ENCODE results near the gene CGREF1.

CGREF1 gene, protein sequence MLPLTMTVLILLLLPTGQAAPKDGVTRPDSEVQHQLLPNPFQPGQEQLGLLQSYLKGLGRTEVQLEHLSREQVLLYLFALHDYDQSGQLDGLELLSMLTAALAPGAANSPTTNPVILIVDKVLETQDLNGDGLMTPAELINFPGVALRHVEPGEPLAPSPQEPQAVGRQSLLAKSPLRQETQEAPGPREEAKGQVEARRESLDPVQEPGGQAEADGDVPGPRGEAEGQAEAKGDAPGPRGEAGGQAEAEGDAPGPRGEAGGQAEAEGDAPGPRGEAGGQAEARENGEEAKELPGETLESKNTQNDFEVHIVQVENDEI

DNA sequence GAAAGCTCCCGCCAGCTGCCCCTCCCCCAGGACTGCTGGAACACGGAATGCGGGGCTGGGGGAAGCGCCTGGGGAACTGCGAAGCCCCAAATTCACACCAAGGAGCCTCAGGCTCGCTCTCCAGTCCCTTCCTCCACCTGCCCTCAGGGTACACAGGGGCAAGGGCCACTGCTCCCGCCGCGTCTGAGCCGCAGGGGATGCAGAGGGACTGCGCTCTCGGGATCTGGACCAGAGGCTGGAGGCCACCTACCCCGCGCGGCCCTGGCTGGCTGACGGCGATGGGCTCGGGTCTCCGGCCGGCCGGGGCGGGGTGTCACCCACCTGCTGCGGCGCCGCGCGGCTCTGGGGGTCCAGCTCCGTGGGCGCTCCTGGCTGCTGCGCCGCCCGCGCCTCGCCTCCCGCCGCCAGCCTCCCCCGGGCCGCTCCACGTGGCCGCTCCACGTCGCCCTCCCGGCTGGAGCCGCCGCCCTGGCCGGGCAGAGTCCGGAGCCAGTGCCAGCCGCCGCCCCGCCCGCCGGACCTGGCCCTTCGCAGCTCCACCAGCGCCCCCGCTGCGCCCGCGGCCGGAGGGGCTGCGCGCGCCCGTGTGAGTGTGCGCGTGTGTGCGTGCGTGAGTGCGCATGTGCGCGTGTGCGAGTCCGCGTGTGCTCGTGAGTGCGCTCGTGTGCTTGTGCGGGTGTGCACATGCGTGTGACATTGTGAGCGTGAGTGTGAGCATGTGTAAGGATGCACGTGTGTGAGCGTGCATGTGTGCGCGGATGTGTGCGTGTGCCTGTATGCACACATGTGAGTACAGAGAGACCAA is at the start of gene CGREF1:
TSS of gene CGREF1 (minus strand) at position 604 of the 805 bp plus-strand sequence. CDS start 14,762 bp downstream, outside the sequence.
- no peak for DNase-seq

DNA sequence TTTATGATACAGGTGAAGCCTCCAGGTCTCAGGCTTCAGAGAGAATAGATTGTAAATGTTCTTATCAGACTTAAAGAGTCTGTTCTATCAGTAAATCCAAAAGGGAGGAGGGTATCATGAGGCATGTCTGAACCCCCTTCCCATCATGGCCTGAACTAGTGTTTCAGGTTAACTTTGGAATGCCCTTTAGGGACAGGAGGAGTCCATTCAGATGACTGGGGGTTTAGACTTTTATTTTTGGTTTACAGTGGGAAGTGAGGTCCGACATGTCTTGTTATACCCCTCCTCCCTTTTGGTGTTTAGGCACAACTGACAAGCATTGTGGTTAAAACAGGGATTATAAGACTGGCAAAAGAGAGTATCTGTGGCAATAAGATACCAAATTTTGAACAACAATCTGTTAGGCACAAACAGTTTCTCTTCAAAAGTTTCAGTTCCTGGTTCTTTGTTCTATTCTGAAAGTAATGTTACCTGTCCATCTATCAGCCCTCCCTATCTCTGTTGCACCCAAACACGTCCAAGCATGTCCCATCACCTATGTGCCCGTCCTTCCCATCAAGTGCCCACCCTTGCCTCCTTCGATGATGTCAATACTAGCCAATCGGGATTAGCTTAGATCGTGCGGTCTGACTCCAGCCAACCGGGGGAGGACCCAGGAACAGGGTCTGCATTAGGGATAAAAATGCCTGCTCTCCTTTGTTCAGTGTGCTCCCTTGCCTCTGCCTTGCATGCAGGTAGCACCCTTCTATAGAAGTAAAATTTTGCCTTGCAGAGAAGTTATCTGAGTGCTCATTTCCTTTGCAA is 46.2 kb upstream of the CGREF1 start:
- no peak for DNase-seq

DNA sequence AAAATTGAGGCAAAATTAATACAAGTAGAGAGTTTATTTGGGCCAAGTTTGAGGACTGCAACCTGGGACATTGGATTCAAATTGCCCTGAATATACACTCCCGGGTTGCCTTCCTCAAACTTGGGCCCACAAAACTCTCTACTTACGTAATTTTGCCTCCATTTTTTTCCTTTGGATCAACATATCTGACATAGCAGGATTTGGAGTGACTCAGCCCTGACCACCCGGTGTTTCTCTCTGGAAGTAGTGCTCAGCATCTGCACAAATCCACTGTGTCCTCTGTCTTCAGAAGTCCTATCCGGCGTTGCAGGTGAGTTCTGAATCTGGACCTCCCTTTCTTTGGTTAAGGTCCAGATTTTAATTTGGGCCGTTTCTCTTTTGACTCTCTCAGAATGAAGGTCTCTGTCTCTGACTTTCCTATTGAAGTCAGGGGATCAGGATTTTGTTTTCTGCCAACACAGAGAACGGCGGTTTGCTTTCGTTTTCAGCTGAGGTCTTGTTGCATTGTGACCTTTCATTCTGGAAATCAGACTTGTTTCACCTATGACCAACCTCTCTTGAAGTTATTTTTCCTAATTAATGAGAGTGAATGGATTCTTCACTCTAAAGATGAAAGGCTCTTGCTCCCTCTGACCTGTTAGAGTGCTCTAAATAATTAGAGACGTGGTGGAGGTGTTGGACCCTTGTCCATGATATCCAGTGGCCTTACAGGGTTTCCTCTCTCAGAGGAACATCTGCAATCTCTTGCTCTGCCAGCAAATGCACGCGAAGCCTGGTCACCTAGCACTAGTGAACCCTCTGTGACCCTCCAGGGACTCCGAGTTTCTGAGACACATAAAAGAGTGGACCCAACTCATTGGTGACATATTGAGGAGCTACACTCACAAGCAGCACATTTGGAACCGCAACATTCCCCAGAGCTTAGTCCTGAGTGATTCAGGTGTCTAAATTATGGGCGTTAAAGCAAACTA is 43.5 kb upstream of the CGREF1 start:
- DNase-seq: no peak

DNA sequence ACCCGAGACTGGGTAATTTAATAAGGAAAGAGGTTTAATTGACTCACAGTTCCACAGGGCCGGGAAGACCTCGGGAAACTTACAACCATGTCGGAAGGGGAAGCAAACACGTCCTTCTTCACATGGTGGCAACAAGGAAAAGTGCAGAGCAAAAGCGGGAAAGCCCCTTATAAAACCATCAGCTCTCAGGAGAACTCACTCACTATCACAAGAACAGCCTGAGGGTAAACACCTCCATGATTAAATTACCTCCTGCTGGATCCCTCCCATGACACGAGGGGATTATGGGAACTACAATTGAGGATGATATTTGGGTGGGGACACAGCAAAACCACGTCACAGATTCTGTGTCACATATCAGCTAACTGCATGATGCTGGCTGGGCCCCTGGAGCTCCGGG is 41.3 kb upstream of the CGREF1 start:
- no peak for DNase-seq

DNA sequence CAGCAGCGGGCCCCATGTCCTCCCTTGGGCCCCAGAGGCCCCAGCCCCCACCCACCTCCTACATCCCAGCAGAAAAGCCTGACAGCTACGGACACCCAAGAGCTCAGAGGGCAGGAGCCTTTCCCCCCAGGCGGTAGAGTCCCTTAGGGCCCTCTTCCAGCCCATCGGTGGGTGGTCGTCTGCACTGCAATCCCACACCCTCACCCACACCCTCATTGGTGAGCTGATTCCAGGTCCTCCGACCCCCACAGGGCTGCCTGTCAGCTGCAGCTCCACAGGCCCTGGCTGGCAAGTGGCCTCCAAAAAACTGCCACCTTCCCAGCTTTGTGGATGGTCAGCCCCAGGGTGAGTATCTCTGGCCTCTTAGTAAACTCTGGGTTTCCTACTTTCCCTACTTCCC is 40.3 kb upstream of the CGREF1 start:
- DNase-seq: no peak

DNA sequence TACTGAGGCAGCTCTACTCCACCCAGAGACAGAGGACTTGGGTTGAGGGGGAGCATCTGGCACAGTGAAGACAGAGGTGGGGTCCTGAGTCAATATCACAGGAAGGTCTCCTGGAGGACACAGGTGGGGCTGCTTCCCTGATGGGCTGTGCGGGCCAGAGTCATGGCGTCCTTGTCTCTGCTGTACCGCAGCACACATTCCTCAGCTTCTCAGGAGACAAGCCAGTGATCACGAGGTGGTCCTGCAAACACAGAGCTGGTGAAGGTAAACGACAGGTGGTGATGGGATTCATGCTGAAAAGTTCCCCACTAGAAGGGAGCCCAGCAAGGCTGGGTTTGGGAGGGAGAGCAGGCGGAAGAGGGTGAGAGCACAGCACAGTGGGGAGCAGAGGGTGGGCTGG is 39.5 kb upstream of the CGREF1 start:
- DNase-seq: no peak

DNA sequence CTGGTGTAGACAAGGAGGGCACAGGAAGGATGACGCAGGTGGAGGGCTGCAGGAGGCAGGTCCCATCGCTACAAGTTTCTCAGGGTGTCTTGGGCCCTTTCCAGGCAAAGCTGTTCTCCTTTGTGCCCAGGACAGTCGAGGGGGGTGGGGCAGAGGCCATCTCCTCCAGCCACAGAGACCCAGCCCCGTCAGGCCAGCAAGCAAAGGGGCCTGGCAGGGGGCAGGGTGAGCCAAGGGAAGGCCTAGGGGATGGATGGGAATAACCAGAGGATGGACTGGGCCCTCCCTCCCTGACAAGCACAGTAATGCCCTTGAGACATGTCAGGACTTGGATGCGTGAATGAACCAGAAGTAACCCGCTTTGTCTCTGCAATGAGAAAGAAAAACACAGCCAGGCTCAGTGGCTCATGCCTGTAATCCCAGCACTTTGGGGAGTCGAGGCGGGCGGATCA is 36.2 kb upstream of the CGREF1 start:
- no peak for DNase-seq

DNA sequence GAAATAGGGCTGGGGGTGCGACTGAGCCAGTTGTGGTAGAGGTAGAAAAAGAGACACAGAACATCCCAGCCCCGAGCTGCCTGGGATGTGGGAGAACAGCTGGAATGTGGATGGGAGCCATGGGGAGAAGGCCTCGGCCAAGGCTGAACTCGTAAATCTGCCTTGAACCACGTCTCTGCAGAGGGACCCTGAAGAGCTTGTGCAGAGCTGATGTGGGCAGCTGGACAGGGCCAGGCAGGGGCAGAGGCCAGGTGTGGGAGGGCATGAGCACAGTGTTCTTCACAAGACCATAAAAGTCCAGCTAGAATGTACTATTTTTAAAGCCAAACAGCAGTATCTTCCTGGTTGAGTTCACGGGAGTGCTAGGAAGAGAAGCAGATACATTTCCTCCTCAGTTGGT is 35.6 kb upstream of the CGREF1 start:
- DNase-seq: no peak

DNA sequence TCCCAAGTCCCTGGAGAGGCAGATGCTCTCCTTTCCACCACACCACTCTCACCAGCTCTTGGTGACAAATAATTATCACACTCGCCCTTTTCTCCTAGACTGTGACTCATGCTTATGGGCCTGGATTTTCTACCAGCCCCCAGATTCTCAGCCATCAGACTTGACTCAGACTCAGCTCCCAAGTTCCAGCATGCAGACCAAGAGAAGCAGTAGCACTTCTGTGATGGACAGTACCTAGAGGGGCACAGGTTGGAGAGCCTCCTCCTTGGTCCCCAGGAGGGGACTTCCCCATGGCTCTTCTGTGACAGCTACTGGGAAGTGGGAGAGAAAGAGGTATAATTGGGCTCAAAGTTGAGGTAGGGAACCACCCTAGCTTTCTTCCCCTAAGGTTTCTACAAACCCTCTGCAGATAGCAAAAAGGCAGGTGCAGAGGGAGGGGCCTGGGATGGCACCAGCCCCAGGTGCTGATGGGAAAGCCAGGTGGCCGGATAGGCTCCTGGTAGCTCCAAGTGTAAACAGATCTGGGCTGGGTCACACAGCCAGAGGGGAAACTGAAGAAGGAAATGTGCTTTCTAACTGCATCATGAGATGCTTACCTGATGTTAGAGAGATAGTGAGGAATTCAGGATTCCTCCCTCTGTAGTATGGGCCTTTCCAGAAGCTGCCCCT is 34.0 kb upstream of the CGREF1 start:
- no peak for DNase-seq

DNA sequence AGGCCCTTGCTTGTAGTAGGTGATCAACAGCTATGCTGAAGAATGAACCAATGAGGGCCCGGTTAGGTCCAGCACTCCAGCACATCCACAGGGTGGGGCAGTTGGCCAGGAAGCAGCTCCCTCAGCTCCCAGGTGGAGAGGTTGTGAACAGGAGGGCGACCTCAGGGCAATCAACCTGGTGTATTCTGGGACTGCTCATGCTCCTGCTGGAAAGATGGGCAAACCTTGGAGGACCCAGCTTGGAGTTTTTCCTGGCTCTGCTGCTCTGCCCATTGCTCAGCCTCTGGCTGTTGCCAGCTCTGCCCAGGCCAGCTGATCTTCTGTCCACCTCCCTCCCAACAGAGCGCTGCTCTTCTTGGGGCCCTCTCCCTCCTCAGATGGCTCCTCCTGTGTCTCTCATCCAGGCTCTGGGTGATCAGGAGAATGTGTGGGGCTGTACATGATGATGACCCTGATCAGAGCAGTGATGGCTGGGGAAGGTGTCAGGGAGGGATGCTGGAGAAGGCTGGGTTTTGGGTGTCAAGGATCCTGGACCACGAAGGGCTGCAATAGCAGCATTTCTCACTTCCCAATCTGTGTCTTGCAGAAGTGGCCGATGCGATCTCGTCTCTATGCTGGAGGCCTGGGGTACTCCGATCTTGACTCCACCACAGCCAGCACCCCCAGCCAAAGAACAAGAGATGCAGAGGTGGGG is 33.3 kb upstream of the CGREF1 start:
- no peak for DNase-seq

DNA sequence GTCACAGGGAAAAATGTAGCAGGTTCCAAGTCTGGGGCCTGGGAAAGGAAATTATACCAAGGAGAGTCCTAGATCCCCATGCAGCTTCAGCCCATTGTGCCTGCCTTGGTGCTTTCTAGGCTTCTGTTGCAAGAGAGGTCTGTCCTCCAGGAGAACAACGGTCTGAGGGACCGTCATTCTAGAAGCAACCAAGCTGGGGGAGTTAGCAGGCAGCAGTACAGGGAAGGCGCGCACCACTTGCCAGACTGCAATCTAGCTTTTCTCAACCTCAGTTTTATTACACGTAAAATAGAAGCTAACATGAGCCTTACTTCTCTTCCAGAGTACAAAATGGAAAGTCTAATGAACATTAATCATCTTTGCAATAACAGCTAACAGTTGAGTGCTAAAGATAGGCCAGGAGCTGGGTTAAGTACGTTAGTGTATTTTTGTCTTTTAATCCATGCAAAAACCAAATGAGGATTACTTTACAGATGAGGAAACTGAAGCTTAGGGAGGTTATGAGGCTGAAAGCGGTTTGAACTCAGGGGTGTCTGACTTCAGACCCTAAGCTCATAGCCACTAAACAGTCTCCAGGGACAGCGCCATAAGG is 31.8 kb upstream of the CGREF1 start:
- DNase-seq: no peak

DNA sequence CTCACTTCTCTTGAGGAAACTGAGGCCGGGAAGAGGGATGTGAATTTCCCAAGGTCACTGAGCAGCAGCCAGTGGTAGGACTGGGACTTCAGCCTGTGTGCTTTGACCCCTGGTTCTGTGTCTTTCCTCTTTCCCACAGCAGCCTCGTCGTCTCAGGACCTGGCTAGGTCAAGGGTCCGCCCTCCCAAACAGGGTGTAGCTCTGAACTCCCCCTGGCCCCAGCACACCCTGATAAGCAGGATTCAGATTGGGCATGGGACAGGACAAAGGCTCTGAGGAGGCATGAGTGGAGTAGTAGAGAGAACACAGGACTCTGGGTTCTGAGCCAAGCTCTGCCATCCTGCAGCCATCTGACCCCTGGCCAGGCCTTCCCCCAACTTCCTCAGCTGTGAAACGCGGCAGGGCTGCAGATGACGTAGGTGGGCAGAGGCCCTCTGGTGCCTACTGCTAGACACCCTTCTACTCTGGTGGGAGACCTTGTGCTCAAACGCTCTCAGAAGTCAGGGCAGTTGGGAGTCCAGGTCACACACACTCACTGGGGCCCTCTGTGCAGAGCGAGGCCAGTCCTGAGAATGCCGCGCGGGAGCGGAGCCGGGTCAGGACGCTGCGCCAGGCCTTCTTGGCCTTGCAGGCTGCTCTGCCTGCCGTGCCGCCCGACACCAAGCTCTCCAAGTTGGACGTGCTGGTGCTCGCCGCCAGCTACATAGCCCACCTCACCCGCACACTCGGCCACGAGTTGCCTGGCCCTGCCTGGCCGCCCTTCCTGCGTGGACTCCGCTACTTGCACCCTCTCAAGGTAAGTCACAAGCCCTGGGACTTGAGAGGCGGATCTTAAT is 30.9 kb upstream of the CGREF1 start:
- no peak for DNase-seq

DNA sequence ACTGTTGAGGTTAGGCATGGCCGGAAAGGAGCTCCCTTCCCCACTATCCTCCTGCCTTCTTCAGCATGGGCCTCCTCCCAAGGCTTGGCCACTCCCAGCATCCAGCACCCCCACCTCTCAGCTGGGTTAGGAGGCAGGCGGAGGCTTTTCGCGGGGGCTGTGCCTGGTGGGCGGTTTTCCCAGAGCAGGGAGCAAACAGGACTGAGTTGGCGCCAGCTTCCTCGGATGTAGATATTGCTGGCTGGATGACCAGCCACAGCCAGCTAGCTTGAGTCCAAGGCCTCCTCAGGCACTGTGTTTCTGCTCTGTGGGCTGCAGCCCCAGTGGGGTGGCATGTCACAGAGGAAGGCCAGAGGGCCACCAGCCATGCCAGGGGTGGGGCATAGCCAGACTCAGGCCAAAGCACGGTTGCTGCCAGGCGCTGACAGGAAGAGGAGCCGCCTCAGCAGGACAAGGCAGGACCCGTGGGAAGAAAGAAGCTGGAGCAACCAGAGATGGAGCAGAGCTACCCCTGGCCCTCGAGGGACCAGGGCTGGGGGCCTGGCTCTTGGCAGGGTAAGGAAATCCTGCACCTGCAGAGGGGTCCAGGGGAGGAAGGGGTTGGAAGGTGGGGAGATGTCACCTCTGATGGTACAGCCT is 30.0 kb upstream of the CGREF1 start, which contains the start of gene TCF23:
TSS of gene TCF23 (plus strand) at position 204 of the 639 bp plus-strand sequence. CDS start at position 334, 130 bp downstream.
- no peak for DNase-seq

DNA sequence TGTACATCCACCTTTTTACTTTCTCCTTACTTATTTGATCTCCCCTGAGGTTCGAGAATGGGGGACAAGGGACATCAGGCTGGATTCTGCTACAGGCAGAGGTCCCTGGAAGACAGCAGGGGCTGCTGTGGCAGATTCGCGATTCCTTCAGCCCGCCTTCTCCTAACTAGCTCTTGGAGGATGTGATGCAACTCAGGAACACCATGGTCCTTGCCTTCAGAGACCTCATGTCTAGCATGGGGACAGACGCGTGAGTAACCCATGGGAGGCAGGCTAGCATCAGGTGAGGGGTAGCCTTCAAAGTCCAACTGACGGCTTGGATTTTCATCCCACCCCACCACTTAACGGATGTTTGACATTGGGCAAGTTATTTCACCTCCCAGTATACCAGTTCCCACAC is 29.0 kb upstream of the CGREF1 start:
- DNase-seq: no peak

DNA sequence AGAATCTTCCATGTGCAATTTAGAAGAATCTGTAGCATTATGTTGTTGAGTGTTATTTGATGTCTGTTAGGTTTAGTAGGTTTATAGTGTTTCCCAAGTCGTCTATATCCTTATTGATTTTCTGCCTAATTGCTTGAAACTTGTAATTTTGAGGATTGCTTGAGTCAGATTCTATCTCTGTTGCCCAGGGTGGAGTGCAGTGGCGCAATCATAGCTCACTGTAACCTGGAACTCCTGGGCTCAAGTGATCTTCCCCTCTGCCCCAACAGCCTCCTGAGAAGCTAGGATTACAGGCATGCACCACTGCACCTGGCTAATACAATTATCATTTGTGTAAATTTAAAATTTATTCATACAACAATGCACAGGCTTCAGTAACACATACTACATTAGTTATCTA is 26.8 kb upstream of the CGREF1 start:
- DNase-seq: no peak

DNA sequence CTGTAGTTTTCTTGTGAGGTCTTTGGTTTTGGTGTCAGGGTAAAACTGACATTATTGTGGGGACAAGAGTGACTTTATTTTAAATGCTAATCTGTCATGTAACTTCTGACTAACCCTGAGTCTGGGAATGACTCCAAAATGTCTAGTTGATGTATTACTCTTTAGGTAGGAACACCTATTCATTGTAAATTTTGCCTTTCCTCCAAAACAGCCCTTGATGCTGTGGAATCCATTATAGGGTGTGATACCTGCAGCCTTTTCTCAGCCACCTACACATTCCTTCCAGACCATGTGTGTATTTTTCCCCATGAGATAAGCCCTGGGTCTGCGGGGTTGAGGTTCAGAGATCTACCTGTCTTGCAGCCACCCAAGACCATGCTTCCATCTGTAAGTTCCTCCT is 24.4 kb upstream of the CGREF1 start:
- no peak for DNase-seq

DNA sequence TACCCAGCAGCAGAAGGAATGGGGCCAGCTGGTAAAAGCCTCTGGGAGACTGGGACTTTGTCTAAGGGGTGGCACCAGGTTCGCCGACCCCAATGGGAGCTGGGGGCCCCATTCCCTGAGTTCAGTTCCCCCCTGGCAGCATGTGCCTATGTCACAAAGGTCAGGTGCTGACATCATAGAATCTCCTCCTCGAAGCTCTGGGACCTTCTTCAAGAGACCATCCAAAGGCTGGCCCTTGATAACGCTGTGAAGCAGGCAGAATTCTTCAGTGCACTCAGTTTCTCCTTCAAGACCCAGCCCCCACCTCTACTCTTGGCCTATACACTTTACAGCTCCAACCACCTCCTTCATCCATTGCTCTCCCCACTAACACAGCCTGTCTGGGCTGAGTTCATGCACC is 20.4 kb upstream of the CGREF1 start, which contains the start of gene PRR30:
TSS of gene PRR30 (minus strand) at position 101 of the 400 bp plus-strand sequence. CDS start 1,081 bp downstream, outside the sequence.
- no peak for DNase-seq

DNA sequence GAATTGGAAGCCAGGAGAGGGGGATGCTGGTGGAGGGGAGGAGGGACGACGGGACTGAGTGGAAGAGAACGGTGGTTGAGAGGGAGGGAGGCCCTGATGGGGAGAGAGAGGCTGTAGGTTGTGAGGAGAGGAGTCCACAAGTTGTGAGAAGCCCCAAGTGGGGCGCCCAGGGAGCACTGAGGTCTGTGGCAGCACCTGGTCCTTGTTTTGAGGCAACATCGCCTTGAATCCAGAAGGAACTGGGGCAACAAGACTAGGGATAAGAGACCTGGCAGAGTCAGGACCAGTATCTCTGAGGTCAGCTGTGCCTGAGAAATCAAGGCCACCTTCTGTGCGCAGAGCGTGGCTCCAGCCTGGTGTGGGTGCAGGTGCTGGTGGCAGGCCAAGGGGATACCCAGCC is 19.2 kb upstream of the CGREF1 start:
- DNase-seq: no peak

All from midbrain (tissue), 1 donor.